Ishikawa (cell line): ENCODE data around the gene RPTOR.

Experiments used
- CEBPB ChIP-seq: IDR thresholded peaks from 2 replicates; pipeline ENCODE4 v1.6.1; 2012
- EP300 ChIP-seq: IDR thresholded peaks from 2 replicates; pipeline ENCODE4 v1.6.1; 2012; ENCODE audit warnings: borderline replicate concordance
- FOXM1 ChIP-seq: IDR thresholded peaks from 2 replicates; pipeline ENCODE4 v1.6.1; 2012; ENCODE audit warnings: low read depth, borderline replicate concordance
- MAX ChIP-seq: IDR thresholded peaks from 2 replicates; pipeline ENCODE4 v1.6.1; 2012
- RAD21 ChIP-seq: IDR thresholded peaks from 2 replicates; pipeline ENCODE4 v1.6.1; 2012; ENCODE audit warnings: low read depth
- TAF1 ChIP-seq: IDR thresholded peaks from 2 replicates; pipeline ENCODE4 v1.6.1; 2012; ENCODE audit warnings: low read depth, mild to moderate bottlenecking
- TCF12 ChIP-seq: IDR thresholded peaks from 2 replicates; pipeline ENCODE4 v1.6.1; 2012; ENCODE audit warnings: low read depth
- USF1 ChIP-seq: IDR thresholded peaks from 2 replicates; pipeline ENCODE4 v1.6.1; 2012
- YY1 ChIP-seq: IDR thresholded peaks from 2 replicates; pipeline ENCODE4 v1.6.1; 2012; ENCODE audit warnings: low read depth
- ZBTB7A ChIP-seq: IDR thresholded peaks from 2 replicates; pipeline ENCODE4 v1.6.1; 2012; ENCODE audit warnings: low read depth
- TF ChIP-seq, protein P1 (sequence below): IDR thresholded peaks from 2 replicates; pipeline ENCODE4 v1.6.1; 2012; ENCODE audit warnings: low read depth, mild to moderate bottlenecking

GRCh38 chr17:80760511-80760911 is 215.9 kb downstream of the RPTOR start:
- TF ChIP-seq CEBPB (no peak), MAX (no peak), ZBTB7A (no peak), EP300 (no peak), RAD21 (no peak), TAF1 (no peak), TCF12 (no peak), FOXM1 (no peak), USF1 (no peak), YY1 (no peak)
- TF ChIP-seq, protein P1, sequence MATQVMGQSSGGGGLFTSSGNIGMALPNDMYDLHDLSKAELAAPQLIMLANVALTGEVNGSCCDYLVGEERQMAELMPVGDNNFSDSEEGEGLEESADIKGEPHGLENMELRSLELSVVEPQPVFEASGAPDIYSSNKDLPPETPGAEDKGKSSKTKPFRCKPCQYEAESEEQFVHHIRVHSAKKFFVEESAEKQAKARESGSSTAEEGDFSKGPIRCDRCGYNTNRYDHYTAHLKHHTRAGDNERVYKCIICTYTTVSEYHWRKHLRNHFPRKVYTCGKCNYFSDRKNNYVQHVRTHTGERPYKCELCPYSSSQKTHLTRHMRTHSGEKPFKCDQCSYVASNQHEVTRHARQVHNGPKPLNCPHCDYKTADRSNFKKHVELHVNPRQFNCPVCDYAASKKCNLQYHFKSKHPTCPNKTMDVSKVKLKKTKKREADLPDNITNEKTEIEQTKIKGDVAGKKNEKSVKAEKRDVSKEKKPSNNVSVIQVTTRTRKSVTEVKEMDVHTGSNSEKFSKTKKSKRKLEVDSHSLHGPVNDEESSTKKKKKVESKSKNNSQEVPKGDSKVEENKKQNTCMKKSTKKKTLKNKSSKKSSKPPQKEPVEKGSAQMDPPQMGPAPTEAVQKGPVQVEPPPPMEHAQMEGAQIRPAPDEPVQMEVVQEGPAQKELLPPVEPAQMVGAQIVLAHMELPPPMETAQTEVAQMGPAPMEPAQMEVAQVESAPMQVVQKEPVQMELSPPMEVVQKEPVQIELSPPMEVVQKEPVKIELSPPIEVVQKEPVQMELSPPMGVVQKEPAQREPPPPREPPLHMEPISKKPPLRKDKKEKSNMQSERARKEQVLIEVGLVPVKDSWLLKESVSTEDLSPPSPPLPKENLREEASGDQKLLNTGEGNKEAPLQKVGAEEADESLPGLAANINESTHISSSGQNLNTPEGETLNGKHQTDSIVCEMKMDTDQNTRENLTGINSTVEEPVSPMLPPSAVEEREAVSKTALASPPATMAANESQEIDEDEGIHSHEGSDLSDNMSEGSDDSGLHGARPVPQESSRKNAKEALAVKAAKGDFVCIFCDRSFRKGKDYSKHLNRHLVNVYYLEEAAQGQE: no peak
